HepG2 (cell line): ENCODE measurements around the gene IWS1. TPM values are rescaled to one million over a fixed set of nuclear protein-coding genes. Genes with fewer than 3 reads are reported as not detected.

Experiments used
- ATRX ChIP-seq: sonication (generic); formaldehyde crosslinking; IDR thresholded peaks from 2 replicates; pipeline ENCODE4 v1.4.0; 2020; ENCODE audit warnings: missing genetic modification reagents, borderline replicate concordance
- BCL6 ChIP-seq: IDR thresholded peaks from 2 replicates; pipeline ENCODE4 v1.6.1; 2016; ENCODE audit warnings: missing genetic modification reagents, missing compliant biosample characterization
- GLI4 ChIP-seq: sonication (generic); formaldehyde crosslinking; IDR thresholded peaks from 2 replicates; pipeline ENCODE4 v1.5.1; 2020; ENCODE audit warnings: missing genetic modification reagents, mild to moderate bottlenecking, moderate library complexity, borderline replicate concordance
- HOXA9 ChIP-seq: sonication (generic); formaldehyde crosslinking; IDR thresholded peaks from 2 replicates; pipeline ENCODE4 v1.8.1; 2022; ENCODE audit warnings: missing genetic modification reagents, mild to moderate bottlenecking, moderate library complexity, borderline replicate concordance
- NR2F6 ChIP-seq, 2 experiments: IDR thresholded peaks; 2 replicates each; pipeline ENCODE4 v1.6.1; 2016; ENCODE audit warnings: antibody characterized with exemption in 1 of 2, mild to moderate bottlenecking in 1 of 2
- RAD21 ChIP-seq: fragments of 450-650 bp; formaldehyde crosslinking; IDR thresholded peaks from 2 replicates; pipeline ENCODE4 v1.5.0; 2020; ENCODE audit warnings: mild to moderate bottlenecking
- SAFB2 ChIP-seq: sonication (generic); formaldehyde crosslinking; IDR thresholded peaks from 2 replicates; pipeline ENCODE4 v1.5.1; 2020; ENCODE audit warnings: missing genetic modification reagents, low read depth, mild to moderate bottlenecking, borderline replicate concordance
- ZNF616 ChIP-seq: sonication (generic); formaldehyde crosslinking; IDR thresholded peaks from 2 replicates; pipeline ENCODE4 v1.5.0; 2020; ENCODE audit warnings: low read depth, mild to moderate bottlenecking, missing genetic modification reagents
- ZNF75D ChIP-seq: sonication (generic); formaldehyde crosslinking; IDR thresholded peaks from 2 replicates; pipeline ENCODE4 v1.8.1; 2023; ENCODE audit warnings: missing genetic modification reagents, mild to moderate bottlenecking, borderline replicate concordance
- polyA plus RNA-seq, 8 experiments: library from polyadenylated mRNA; depleted of rRNA in 3 of 8; stranded (reverse) in 7 of 8; unstranded in 1 of 8; fragments of >200 nt; fragmentation: Illumina TruSeq in 4 of 8; extraction: Trizol in 4 of 8; gene quantifications; 2 replicates each; pipeline versions ENCODE4 v1.2.1 to v1.2.3, GENCODE V29; 2011 to 2016; ENCODE audit warnings: low read depth in 4 of 8, missing spikeins in 1 of 8, mixed read lengths in 1 of 8; ENCODE audit not compliant: insufficient read depth in 1 of 8
- total RNA-seq, 5 experiments: library from RNA; depleted of rRNA; stranded (reverse); fragments of >200 nt; fragmentation: Illumina TruSeq; extraction: Trizol; gene quantifications; 2 replicates each; pipeline ENCODE4 v1.2.3, GENCODE V29; 2016; ENCODE audit warnings: low read depth in 1 of 5
- TF ChIP-seq, protein P1 (sequence below): sonication (generic); formaldehyde crosslinking; IDR thresholded peaks from 2 replicates; pipeline ENCODE4 v1.5.1; 2020; ENCODE audit warnings: mild to moderate bottlenecking, missing genetic modification reagents, borderline replicate concordance
- TF ChIP-seq, protein P2 (sequence below): sonication (generic); formaldehyde crosslinking; IDR thresholded peaks from 2 replicates; pipeline ENCODE4 v1.4.0; 2020; ENCODE audit warnings: missing genetic modification reagents
- TF ChIP-seq, protein P3 (sequence below): sonication (generic); formaldehyde crosslinking; conservative IDR thresholded peaks from 2 replicates; pipeline ENCODE4 v1.8.1; 2023; ENCODE audit warnings: missing genetic modification reagents

Gene IWS1
- total and polyA plus RNA-seq, 2 of the 13 experiments (the other 11 are each of a cell fraction or from before 2014, with no cell fraction given), result 28.9 to 62.3 TPM

DNA sequence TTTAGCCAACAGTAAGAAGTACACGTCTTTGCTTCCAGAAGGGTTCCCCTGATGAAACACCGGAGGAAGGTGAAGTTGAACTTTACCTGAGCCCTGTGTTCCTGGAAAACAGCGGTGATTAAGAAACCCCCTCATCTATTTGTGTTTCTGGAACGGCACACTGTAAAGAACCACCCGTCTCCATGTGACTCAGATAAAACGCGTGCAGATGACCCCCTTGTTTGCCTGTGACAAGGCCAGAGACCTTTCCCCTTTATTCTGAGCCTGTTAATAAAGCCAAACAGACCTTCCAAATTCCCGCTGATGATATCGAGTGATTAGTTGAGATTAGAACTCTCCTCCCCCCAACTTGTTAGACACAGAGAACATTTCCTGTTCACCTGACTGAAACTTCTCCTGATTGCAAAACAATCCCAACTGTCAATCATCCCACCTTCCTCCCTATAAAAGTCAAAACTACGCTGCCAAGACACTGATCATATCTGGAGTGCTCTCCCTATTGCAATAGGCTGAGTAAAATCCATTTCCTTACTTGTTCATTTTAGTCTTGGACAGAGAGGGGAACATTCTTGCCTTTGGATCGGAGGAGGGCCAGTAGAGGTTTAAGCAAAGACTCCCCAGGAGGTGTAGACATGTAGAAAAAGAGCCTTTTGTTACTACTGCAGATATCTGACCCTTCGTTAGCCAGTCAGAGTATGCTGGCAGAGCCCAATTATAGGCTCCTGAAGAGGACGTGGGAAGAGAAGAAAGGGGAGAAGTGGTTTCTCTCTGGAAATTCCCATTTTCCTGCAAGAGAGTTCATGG lies 914 bp upstream of the IWS1 start (continued):
- TF ChIP-seq, protein P1, sequence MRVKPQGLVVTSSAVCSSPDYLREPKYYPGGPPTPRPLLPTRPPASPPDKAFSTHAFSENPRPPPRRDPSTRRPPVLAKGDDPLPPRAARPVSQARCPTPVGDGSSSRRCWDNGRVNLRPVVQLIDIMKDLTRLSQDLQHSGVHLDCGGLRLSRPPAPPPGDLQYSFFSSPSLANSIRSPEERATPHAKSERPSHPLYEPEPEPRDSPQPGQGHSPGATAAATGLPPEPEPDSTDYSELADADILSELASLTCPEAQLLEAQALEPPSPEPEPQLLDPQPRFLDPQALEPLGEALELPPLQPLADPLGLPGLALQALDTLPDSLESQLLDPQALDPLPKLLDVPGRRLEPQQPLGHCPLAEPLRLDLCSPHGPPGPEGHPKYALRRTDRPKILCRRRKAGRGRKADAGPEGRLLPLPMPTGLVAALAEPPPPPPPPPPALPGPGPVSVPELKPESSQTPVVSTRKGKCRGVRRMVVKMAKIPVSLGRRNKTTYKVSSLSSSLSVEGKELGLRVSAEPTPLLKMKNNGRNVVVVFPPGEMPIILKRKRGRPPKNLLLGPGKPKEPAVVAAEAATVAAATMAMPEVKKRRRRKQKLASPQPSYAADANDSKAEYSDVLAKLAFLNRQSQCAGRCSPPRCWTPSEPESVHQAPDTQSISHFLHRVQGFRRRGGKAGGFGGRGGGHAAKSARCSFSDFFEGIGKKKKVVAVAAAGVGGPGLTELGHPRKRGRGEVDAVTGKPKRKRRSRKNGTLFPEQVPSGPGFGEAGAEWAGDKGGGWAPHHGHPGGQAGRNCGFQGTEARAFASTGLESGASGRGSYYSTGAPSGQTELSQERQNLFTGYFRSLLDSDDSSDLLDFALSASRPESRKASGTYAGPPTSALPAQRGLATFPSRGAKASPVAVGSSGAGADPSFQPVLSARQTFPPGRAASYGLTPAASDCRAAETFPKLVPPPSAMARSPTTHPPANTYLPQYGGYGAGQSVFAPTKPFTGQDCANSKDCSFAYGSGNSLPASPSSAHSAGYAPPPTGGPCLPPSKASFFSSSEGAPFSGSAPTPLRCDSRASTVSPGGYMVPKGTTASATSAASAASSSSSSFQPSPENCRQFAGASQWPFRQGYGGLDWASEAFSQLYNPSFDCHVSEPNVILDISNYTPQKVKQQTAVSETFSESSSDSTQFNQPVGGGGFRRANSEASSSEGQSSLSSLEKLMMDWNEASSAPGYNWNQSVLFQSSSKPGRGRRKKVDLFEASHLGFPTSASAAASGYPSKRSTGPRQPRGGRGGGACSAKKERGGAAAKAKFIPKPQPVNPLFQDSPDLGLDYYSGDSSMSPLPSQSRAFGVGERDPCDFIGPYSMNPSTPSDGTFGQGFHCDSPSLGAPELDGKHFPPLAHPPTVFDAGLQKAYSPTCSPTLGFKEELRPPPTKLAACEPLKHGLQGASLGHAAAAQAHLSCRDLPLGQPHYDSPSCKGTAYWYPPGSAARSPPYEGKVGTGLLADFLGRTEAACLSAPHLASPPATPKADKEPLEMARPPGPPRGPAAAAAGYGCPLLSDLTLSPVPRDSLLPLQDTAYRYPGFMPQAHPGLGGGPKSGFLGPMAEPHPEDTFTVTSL (CRISPR knock-in tag), result 0 out of 2 replicates have a peak, but pooled peaks have one; percentile 32
- TF ChIP-seq, protein P2, sequence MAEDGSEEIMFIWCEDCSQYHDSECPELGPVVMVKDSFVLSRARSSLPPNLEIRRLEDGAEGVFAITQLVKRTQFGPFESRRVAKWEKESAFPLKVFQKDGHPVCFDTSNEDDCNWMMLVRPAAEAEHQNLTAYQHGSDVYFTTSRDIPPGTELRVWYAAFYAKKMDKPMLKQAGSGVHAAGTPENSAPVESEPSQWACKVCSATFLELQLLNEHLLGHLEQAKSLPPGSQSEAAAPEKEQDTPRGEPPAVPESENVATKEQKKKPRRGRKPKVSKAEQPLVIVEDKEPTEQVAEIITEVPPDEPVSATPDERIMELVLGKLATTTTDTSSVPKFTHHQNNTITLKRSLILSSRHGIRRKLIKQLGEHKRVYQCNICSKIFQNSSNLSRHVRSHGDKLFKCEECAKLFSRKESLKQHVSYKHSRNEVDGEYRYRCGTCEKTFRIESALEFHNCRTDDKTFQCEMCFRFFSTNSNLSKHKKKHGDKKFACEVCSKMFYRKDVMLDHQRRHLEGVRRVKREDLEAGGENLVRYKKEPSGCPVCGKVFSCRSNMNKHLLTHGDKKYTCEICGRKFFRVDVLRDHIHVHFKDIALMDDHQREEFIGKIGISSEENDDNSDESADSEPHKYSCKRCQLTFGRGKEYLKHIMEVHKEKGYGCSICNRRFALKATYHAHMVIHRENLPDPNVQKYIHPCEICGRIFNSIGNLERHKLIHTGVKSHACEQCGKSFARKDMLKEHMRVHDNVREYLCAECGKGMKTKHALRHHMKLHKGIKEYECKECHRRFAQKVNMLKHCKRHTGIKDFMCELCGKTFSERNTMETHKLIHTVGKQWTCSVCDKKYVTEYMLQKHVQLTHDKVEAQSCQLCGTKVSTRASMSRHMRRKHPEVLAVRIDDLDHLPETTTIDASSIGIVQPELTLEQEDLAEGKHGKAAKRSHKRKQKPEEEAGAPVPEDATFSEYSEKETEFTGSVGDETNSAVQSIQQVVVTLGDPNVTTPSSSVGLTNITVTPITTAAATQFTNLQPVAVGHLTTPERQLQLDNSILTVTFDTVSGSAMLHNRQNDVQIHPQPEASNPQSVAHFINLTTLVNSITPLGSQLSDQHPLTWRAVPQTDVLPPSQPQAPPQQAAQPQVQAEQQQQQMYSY (CRISPR knock-in tag), result no peak
- TF ChIP-seq RAD21 (no peak), ATRX (CRISPR knock-in tag) (0 out of 2 replicates have a peak, but pooled peaks have one; percentile 53), SAFB2 (0 out of 2 replicates have a peak, but pooled peaks have one; percentile 9), HOXA9 (CRISPR knock-in tag) (no peak), ZNF75D (CRISPR knock-in tag) (no peak), BCL6 (CRISPR knock-in tag) (peak; percentile 93), ZNF616 (no peak), NR2F6 (IDR thresholded peaks at IDR 0.05) (peak; percentile 21; the same call in 1 of the 2 replicates), NR2F6 (CRISPR knock-in tag; IDR thresholded peaks at IDR 0.05) (no peak), GLI4 (CRISPR knock-in tag) (peak; percentile 14; the same call in 1 of the 2 replicates)
- TF ChIP-seq, protein P3, sequence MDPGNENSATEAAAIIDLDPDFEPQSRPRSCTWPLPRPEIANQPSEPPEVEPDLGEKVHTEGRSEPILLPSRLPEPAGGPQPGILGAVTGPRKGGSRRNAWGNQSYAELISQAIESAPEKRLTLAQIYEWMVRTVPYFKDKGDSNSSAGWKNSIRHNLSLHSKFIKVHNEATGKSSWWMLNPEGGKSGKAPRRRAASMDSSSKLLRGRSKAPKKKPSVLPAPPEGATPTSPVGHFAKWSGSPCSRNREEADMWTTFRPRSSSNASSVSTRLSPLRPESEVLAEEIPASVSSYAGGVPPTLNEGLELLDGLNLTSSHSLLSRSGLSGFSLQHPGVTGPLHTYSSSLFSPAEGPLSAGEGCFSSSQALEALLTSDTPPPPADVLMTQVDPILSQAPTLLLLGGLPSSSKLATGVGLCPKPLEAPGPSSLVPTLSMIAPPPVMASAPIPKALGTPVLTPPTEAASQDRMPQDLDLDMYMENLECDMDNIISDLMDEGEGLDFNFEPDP, result no peak
